ENCODE measurements around the gene LNP1. TPM values are rescaled to one million over a fixed set of nuclear protein-coding genes. Genes with fewer than 3 reads are reported as not detected.

Gene LNP1
- total and polyA plus RNA-seq, 2 of the 13 experiments (the other 11 are each of a cell fraction or from before 2014, with no cell fraction given), result 3.6 to 7.0 TPM

DNA sequence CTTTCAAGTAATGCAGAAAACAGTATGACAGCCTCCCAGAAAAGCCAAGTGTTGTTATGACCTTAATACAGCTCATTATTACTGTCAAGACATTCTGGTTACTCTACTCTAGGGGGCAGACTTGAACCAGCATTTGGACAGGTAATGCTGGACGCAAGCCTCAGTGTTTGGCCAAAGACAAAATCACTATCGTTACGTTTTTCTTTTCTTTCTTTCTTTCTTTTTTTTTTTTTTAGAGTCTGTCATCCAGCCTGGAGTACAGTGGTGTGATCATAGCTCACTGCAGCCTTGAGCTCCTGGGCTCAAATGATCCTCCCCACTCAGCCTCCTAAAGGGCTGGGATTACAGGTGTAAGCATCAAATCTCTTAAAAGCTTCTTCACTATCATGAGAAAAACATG lies 61.7 kb downstream of the LNP1 start (continued):
- TF ChIP-seq ZNF350 (CRISPR knock-in tag; IDR thresholded peaks at IDR 0.05; ENCODE audit: borderline replicate concordance, low read depth) (no peak), ZNF792 (CRISPR knock-in tag; IDR thresholded peaks at IDR 0.05) (no peak; the same call in 1 of the 2 replicates), ZNF510 (CRISPR knock-in tag; IDR thresholded peaks at IDR 0.05; ENCODE audit: low read depth) (no peak)

DNA sequence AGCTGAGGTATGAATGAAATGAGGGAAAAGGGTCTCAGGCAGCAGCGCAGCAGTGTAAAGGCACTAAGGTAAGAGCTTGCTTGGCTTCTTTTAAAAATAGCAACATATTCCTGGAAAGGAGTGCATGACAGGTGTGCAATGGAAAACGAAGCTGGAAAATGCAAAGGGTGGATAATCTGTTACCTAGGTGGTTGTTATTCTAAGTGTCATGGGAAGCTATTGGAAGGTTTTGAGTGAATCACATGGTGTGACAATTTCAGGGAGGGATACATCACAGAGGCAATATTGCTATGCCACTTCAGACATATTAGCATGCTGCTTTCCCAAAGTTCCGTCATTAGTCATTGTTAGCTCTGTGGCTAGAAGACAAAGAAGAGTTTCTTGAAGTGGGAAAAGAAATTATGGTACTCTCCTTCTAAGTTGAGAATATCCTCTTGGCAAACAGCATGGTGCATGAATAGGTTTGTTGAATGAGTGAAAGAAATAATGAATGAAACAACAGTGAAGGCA lies 62.4 kb downstream of the LNP1 start:
- 60% methylated on average over 3 of the region's 3 CpGs for WGBS (ENCODE audit: low lambda C conversion rate)
- ChIA-PET CTCF (ENCODE audit: low intra/inter-chr PET ratio, low total read pairs) (interaction anchor here (2.2 kb wide), 1 partner anchor 126 kb away, joined by 28 read pairs; no protein-coding TSS in a partner anchor), POLR2A (no interaction called here)
- Histone ChIP-seq H4K20me1 (ENCODE audit: insufficient read depth, low read length) (no peaks in the 10 kb centered on the region), H3K36me3 (replicated peaks in 1 of 2; ENCODE audit: control insufficient read depth in 1 of 2, insufficient read depth in 2 of 2, low read length in 2 of 2) (no peaks in the 10 kb centered on the region), H3K79me2 (ENCODE audit: insufficient read depth, low read length) (no peaks in the 10 kb centered on the region), H3K27me3 (ENCODE audit: control insufficient read depth in 1 of 2, insufficient read depth in 2 of 2, low read length in 2 of 2) (no peaks in the 10 kb centered on the region), H3K9me3 (ENCODE audit: low read length) (peaks cover 18% of the 10 kb centered on the region), H3K4me1 (ENCODE audit: insufficient read depth, low read length) (no peaks in the 10 kb centered on the region), H2AFZ (ENCODE audit: low read length) (no peak overlapping the region), H3K4me2 (ENCODE audit: low read depth, low read length) (no peak overlapping the region), H3K4me3 (replicated peaks in 1 of 3; ENCODE audit: insufficient read depth in 1 of 3, low read depth in 2 of 3, low read length in 3 of 3) (no peak overlapping the region), H3K9ac (ENCODE audit: insufficient read depth, low read depth, low read length) (no peak overlapping the region), H3K27ac (ENCODE audit: extremely low read length, insufficient read depth, low read length) (no peak overlapping the region)
- intact Hi-C loops (cut with micrococcal nuclease; ENCODE audit: unreplicated experiment), result loop anchor here (1.0 to 5.0 kb wide), 7 partner anchors 29 to 734 kb away; partner anchors contain the start of gene TMEM45A
- in situ Hi-C loops (cut with HindIII; ENCODE audit: extremely low pct_ligation_motif_present, low pct_unique_long_range_greater_than_20kb), result loop anchor here (5.0 to 25.0 kb wide), 2 partner anchors 129 to 249 kb away; partner anchors contain the start of gene TFG
- no peak for ATAC-seq
- BruUV-seq (replicated peaks), result no TSS peak
- TF ChIP-seq THAP11 (CRISPR knock-in tag; IDR thresholded peaks at IDR 0.05), result no peak
- TF ChIP-seq, protein P1, sequence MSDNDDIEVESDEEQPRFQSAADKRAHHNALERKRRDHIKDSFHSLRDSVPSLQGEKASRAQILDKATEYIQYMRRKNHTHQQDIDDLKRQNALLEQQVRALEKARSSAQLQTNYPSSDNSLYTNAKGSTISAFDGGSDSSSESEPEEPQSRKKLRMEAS (IDR thresholded peaks at IDR 0.05), result no peak
- TF ChIP-seq, protein P2, sequence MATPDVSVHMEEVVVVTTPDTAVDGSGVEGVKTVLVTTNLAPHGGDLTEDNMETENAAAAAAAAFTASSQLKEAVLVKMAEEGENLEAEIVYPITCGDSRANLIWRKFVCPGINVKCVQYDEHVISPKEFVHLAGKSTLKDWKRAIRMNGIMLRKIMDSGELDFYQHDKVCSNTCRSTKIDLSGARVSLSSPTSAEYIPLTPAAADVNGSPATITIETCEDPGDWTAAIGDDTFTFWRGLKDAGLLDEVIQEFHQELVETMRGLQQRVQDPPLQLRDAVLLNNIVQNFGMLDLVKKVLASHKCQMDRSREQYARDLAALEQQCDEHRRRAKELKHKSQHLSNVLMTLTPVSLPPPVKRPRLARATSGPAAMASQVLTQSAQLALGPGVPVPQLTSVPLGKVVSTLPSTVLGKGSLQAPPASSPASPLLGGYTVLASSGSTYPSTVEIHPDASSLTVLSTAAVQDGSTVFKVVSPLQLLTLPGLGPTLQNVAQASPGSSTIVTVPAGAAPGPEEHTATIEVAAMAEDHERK (CRISPR knock-in tag; IDR thresholded peaks at IDR 0.05; ENCODE audit: low read depth), result no peak
- TF ChIP-seq, protein P3, sequence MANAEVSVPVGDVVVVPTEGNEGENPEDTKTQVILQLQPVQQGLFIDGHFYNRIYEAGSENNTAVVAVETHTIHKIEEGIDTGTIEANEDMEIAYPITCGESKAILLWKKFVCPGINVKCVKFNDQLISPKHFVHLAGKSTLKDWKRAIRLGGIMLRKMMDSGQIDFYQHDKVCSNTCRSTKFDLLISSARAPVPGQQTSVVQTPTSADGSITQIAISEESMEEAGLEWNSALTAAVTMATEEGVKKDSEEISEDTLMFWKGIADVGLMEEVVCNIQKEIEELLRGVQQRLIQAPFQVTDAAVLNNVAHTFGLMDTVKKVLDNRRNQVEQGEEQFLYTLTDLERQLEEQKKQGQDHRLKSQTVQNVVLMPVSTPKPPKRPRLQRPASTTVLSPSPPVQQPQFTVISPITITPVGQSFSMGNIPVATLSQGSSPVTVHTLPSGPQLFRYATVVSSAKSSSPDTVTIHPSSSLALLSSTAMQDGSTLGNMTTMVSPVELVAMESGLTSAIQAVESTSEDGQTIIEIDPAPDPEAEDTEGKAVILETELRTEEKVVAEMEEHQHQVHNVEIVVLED (CRISPR knock-in tag; IDR thresholded peaks at IDR 0.05; ENCODE audit: borderline replicate concordance), result no peak
- no peak for TF ChIP-seq CREM (IDR thresholded peaks at IDR 0.05)
- no peak for TF ChIP-seq CREM (CRISPR knock-in tag; IDR thresholded peaks at IDR 0.05)
- no peak for TF ChIP-seq ZNF329 (CRISPR knock-in tag; IDR thresholded peaks at IDR 0.05; ENCODE audit: low read depth)
- no peak for DNase-seq (ENCODE audit: low spot score)
- no peak for FAIRE-seq
